HG03159 (cell line): ENCODE measurements around the gene CAPN5.

Source experiments
- ATAC-seq: cut with Tn5 transposase; IDR thresholded peaks from one replicate; pipeline ENCODE4 v1.9.1; 2021; ENCODE audit warnings: mild to moderate bottlenecking, moderate library complexity; ENCODE audit not compliant: unreplicated experiment

CAPN5 gene

DNA sequence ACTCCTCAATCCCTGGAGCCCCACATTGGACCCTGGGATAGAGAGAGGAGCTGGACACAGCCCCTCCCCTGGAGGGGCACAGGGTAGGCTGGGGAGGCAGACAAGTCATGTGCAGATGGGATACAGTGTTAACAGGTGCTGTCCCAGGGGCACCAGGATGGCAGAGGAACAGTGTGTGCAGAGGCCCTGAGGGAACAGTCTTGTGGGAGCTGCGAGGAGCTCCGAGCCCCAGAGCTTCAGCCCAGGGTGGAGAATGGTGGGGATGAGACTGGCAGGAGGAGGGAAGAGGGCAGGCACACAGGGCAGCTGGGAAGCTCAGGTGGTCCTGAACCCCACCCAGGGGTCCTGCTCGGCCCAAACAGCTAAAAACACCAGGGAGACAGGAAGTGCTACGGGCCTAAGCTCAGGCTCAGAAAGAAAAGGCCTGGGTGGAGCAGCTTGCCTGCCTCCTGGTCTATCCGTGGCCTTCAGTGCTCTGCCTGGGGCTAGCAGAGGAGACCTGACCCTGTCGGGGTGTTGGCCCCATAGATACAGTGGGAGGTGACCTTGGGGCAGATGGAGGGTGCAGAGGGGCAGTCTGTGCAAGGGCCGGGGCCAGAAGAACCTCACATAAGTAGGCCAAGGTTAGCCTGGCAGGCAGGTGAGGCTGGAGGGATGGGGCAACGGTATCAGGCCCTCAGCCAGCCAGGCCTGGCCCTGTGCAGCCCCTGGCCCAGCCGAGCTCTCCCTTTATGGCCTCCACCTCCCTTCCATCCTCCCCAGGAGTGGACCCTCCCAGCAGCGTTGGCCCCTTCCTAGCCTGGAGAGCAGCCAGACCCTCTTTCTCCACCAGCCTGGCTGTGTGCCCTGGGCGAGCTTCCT, 15.4 kb downstream of the CAPN5 start:
- no peak for ATAC-seq

DNA sequence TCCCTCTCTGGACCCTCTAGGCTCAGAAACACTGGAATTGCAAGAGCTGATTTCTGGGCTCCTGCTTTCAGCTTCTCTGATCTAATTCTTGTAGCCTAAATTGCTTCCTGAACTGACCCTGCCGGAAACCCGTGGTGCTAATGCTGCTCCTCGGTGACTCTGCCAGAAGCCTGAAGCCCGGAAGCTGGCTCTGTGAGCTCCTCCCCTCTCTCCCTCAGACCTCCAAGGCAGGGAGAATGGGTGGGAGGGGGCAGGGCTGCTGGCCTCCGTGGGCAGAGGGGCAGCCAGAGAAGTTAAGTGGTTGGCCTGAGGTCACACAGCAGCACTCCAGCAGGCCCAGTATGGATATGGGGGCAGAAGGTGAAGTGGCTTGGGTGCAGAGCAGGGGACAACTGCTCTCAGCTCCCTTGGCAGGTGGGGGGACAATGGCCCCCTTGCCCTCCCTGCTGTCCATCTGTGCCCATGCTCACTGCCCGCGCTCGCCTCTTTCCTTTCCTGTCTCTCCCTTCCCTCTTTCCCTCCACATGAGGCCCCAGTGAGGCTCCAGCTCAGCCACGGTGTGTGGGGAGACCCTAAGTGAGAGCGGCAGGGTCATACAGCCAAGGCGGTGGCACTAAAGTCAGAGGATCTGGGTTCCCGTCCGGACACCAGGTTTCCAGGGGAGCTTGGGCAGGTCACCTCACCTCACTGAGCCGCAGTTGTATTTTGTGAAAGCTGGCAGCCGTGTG, 16.2 kb downstream of the CAPN5 start:
- ATAC-seq, result no peak

DNA sequence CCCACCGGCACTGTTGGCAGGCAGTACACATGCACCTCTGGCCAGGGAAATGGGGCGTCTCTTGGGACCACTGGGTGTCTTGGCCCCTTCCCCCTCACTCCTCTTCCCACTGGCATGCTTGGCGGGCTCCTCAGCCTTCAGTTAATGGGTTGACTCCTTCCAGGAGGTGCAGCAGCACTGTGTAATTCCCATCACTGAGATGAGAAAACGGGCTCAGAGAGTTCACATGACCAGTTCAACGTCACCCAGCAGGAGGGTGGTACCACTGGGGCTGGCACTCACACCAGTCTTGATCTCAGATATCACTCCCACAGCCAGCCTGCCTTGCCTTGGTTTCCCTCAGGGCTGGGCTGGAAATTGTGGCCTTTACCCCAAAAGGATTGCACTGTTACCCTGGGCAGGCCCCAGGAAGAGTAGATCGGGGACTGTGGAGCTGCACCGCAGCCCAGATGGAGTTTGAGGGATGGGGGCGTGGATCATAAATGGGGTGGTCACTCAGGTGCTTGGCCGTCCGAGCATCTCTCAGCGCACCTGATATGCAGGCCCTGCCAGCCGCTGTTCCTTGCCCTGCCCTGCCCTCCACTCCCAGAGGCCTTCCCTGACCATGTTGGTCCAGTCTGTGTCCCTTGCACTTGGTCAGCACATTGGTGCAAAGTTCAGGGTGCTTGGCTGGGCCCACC, 16.9 kb downstream of the CAPN5 start:
- ATAC-seq, result no peak

DNA sequence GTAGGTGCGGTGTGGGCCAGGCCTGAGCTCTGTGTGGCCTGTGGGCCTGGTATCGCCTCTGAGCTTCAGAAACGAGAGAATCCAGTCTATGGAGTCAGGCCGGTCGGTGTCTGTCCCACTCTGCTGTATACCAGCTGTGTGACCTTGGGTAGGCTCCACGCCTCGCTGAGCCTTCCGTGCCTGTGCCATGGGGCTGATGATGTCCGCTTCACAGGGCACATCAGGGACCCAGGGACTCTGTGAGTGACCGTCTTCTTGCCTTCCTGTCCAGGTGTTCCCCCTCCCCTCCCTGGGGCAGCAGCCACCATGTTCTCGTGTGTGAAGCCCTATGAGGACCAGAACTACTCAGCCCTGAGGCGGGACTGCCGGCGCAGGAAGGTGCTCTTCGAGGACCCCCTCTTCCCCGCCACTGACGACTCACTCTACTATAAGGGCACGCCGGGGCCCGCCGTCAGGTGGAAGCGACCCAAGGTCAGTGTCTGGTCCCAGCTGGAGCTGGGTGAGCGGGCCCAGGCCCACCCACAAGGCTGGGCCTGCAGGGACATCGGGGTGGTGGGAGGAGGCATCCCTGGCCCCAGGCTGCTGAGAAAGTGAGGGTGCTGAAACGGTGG, 17.9 kb downstream of the CAPN5 start:
- no peak for ATAC-seq

DNA sequence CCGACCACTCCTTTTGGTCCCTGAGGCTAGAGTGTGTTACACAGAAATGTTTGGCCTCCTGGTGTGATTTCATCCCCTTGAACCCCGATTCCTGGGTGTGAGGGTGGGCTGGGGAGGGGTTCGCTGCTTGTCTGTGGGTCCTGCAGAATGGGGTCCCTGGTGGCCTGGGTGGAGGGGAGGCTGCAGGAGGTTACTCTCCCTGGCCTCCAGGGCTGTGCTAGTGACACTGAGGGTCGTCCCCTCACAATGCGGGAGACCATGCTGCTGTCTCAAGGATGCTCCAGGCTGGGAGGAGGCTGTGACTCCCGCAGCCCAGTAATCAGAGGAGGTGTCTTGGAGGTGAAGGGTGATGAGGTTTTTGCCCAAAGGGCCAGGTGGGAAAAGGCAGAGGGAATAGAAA, 18.9 kb downstream of the CAPN5 start:
- ATAC-seq, result no peak

DNA sequence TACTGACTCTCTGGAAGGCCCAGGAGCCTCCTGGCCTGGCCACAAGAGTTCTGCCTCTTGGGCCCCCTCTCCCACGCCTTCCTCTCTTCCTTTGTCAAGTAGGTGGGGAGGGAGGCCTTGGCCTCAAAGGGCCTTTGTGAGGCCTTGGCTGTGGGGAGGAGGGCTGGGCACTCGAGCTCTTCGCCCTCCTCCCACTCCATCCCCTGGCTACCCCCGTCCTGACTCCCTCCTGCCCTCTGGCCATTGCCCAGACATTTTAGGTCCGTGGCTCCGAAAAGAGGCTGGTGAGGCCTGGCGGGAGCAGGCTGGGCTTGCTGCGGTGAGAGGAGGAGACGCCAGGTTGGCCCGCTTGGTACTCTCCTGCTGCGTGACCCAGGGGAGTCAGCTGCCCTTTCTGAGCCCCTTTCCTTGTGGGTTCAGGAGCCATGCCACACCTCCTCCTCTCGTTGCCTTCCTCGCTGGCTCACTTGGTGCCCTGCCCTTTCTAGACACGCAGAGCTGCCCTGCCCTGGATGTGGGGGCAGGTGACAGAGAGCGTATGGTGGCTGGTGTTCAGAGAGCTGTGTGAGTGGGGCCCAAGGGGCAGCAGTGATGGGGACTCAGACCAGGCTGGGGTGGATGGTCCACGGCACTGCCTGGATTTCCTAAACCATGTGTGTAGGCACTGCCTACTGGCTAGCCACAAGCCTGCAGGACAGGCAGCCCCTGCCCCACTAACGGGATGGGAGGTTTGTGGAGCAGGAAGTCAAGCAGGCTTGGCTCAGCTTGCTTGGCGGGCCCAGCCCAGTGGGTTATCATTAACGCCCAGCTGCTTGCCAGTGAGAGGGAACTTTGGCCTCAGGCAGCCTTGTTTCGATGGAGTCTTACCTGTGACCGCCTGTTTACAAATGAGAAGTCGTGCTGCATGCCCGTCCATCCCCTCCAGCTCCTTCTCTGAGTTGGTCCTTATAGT, 20.0 kb downstream of the CAPN5 start:
- no peak for ATAC-seq

DNA sequence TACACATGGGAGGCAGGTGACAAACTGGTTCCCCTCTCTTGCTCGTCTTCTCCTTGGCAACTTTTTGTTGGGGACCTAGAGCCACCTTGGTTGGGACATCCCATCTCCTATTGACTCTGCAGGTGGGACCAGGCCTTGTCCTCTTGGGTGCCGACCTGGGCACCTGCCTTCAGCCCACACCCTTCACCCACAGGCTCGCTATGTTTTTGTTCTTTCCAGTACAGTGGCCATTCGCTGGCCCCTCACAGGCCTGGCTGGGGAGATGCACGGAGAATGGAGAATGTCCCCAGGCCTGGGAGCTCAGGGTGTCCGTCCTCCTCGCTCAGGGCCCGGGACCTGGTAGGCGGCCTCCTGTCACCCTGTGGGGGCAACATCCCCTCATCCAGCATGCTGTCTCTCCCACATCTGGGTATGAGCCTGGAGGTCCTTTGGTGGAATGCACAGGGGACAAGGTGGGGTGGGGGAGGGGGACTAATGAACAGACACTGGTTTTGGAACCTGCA, 21.0 kb downstream of the CAPN5 start:
- no peak for ATAC-seq

DNA sequence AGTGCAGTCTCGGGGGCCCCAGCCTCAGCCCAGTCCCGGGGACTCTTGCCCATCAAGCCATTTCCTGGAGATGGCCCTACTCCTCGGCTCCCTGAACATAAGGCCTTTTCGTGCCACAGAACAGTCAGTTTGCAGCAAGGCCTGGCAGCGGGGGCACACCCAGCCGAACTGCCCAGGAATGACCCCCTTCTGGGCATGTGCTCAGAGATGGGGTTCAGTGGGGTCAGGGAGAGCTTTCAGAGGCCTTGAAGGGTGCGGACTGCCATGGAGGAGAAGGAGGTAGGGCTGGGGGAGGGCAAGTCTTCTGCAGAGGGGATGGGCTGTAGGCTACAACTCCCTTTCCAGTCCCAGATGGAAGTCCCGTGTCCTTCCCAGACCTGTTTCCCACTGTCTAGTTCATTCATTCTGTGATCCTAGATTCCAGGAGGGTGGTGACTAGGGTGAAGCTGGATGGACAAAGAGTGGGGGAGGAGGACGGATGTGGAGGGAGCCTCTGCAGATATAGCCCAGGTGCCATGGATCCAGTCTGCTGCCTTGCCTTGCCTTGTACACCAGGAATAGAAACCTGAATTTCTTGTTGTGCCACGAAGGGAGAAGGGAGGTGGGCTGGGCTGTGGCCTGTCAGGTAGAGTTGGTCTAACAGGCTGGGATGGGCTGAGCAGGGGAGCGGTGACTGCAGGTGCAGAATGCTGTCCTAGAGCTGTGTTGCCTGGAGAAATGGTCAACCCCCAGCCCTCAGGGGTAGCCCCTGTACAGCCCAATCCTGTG, 21.6 kb downstream of the CAPN5 start:
- ATAC-seq, result no peak

DNA sequence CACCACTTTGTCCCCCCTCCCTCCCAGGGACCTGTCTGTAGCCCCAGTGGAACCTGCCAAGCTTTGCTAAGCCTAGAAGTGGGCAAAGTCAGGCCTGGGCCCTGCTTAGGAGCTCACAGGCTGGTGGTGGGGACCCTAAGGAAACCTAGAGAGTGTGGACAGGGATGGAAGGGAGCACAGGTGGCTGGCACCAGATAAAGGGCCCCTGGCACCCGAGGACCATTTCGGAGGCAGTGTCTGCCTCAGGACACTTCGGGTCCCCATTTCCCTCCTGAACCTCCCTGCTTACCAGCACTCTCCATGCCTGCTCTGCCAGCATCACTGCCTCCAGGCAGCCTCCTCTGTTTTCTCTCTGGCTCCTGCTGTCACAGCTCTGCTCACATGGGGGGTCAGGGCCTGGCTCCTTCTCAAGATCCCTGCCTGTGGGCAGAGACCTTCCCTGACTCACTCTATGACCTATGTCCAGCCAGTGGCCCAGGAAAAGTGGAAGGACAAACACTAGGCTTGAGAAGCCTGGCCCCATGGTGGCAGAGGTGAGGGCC, 22.3 kb downstream of the CAPN5 start:
- no peak for ATAC-seq

DNA sequence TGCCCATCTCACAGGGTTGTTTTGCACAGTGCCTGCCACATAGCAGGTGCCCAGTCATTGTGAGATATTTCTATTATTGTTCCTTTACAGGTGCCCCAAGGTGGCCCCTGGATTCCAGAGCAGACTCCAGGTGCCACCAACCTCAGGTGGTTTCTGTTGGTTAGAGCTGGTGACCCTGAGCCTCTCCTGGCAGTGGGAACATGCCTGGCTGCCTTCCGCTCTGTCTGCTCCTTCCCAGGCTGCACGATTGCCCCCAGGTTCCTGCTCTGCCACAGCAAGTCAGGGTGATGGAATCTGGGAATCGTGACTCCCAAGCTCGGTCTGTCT, 23.2 kb downstream of the CAPN5 start:
- ATAC-seq, result no peak

DNA sequence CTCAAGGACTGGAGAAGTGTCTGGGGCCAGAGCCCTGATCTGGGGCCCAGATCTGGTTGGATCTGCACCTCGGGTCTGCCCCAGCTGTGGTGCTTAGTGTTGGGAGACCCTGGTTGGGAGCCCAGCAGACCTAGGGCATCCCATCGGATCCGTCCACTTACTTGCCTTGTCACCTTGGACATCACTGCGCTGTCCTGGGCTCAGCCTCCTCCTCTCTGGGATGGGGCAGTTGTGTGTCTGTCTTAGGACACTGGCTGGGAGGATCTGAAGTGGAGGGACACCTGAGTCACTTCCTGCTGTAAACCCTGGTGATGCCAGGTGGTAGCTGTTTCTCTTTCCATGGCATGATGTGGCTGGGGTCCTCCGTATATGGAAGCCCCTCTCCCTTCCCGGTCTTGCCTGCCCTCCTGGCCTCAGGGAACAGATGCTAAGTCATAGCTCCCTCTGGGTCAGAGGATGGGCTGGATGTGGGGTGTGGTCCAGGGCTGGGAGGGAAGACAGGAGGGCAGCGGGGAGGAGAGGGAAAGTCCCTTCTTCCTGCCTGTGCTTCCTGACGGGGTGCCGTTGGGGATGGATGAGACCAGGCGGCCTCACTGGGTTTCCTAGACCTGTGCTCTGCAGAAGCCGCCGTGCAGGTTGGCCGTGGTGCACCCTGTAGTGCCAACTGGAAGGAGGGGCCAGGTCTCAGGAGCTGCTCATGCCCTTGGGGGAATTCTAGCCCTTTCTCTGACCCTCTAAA, 23.8 kb downstream of the CAPN5 start:
- no peak for ATAC-seq

DNA sequence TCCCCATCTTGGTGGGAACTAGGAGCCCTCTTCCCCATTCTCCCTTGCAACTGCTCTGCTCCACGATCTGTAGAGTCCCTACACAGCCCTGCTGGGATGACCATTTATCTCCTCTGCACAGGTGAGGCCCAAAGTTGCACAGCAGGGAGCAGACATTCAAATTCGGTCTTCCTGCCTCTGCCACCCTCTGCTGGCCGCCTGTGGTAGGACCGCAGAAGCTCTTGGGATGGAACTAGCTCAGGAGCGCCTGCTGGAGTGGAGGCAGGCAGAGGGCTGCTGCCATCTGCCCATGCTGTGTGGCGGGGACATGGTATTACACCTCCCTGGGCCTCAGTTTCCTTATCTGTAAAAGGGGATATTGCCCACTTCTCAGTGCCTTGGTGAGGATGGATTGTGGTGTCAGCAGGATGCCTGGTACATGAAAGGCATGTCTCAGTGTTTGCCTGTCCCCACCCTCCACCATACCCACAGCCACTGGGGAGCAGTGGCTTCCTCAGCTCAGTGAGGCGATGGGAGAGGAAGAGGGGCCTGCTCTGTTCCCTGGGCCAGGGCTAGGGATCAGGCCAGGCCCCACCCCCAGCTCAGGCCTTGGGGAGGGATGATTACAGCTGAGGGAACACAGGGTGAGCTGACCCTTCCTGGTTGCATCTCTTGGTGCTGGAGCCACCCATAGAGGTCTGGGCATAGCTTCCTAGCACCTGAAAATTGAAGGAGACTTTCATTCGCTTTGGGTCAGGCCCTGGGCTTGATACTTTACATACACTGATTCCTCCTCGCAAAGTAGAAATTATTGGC, 24.6 kb downstream of the CAPN5 start:
- peak; percentile 89 for ATAC-seq

DNA sequence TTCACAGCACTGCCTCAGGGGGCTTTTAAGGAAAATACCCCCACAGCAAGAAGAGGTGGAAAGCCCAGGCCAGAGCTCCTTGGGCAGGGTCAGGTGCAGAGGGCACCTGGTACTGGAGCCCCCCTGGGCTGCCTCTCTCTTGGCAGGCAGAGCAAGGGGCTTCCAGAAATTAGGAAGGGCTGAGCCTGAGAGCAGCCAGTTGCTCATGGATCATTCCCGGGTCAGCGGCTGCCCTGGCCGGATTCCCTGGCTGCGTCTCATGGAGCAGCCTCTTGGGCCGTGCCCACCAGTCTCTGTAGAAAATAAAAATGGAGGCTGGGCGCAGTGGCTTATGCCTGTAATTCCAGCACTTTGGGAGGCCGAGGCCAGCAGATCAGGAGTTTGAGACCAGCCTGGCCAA, 25.6 kb downstream of the CAPN5 start:
- no peak for ATAC-seq

DNA sequence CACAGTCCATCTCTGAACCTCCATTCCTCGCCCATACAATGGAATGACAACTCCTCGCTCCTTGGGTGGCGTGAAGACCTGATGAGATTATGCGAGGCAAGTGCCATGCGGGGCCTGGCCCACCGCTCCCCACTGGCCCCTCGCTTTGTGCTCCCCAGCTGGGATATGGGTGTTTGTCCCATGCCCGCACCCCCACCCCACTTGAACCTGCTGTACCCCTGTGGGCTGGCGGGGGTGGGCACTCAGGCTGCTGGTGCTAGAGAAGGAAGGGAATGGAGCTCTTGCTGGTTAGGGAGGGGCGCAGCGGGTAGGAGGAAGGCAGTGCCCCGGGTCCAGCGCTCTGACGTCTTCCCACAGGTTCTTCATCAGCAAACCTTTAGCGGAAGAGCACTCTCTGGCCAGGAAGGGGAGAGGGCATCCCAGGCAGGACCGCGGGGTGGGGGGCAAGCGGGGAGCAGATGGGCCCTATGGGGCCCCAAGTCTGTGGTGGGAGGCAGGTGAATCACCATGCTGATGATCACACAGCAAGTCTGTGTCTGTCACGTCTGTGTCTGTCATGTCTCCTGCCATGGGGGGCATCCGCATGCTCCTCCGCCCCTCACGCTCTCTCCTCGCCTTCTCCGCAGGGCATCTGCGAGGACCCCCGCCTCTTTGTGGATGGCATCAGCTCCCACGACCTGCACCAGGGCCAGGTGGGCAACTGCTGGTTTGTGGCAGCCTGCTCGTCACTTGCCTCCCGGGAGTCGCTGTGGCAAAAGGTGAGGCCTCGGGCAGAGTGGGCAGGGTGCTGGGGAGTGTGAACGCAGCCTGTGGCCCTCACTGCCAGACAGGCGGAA, 26.5 kb downstream of the CAPN5 start:
- no peak for ATAC-seq

DNA sequence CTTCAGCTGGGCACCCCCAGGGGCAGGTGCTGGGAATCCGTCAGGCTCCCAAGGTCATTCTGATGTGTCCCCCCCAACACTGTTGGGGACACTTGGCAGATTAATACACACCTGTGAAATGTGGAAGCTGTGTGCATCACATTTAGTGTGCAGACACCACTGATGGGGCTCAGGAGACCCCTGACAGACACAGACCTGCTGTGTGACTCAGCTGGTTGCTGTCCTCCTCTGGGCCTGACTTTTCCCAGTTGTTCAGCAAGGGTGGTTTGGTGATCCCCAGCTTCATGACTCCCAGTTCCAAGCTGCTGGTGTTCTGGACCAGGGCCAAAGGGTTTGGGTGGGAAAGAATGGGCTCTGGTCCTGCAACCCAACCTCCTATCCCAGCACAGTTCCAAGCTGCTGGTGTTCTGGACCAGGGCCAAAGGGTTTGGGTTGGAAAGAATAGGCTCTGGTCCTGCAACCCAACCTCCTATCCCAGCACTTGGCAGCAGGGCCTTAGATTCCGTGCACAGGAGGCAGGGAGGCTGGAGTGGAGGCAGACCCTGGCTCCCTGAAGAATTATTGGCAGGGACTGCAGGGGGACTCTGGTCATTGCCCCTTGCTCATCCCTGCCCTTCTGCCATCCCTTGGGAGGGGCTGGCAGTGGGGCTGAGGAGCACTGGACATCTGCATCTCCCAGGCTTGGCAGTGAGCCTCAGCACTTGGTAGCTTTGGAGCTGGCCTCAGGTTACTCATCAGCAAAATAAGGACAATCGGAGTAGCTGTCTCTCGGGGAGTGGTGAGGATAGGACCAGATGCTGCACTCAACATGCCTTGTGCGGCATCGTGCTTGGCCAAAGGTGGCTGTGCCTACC, 27.4 kb downstream of the CAPN5 start:
- ATAC-seq, result no peak

DNA sequence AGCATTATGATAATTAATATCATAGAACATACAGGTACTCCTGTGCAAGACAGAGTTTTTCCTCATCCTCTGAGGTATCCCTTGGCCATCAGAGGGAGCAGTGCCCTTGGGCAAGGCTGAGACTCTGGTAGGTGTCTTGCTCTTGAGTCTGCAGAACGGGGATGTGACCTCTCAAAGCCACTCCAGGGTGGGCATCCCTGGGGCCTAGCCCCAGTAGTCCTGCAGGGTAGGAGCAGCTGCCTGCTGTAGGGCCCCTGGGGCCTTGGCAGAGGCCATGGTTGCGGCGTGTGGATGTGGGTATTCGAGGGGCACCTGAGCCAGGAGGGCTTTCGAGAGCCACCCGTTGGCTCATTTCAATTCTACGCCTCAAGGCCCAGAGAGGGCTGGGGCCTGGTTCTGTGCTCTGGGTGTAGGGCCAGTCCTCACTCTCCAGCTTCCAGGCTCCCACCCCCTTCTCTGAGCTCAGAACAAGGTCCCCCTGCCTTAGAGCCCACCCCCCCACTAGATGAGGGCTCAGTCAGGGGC, 28.1 kb downstream of the CAPN5 start:
- no peak for ATAC-seq
